Calu3 (cell line): ENCODE measurements around the gene GSK3B. TPM values are rescaled to one million over a fixed set of nuclear protein-coding genes. Genes with fewer than 3 reads are reported as not detected.

ENCODE experiments used
- BruUV-seq: library from RNA; stranded (reverse); fragments of 400-500 nt; replicated peaks from 2 replicates; lab custom pipeline; 2021; lab: Mats Ljungman, UMichigan
- CTCF ChIA-PET: fragments of 300-600 bp; sonication (Branson Sonifier 250); formaldehyde crosslinking; loops from one replicate; lab custom pipeline; 2022; ENCODE audit warnings: antibody characterized with exemption; lab: Charles Lee
- DNase-seq: peaks from one replicate; pipeline ENCODE4 v3.0.0; 2022
- H3K27ac Mint-ChIP-seq: one replicate; pipeline ENCODE4 v1.8.0; 2022; ENCODE audit warnings: mixed read lengths; ENCODE audit not compliant: unreplicated experiment
- H3K27me3 Mint-ChIP-seq: one replicate; pipeline ENCODE4 v1.8.0; 2022; ENCODE audit warnings: mixed read lengths; ENCODE audit not compliant: unreplicated experiment
- H3K36me3 Mint-ChIP-seq: one replicate; pipeline ENCODE4 v1.8.0; 2022; ENCODE audit warnings: mild to moderate bottlenecking, moderate library complexity, mixed read lengths; ENCODE audit not compliant: insufficient read depth, unreplicated experiment
- H3K4me1 Mint-ChIP-seq: one replicate; pipeline ENCODE4 v1.8.0; 2022; ENCODE audit warnings: mild to moderate bottlenecking, low read depth, mixed read lengths; ENCODE audit not compliant: unreplicated experiment
- H3K4me3 Mint-ChIP-seq: one replicate; pipeline ENCODE4 v1.8.0; 2022; ENCODE audit warnings: mild to moderate bottlenecking, low read depth, moderate library complexity, mixed read lengths; ENCODE audit not compliant: unreplicated experiment
- H3K9me3 Mint-ChIP-seq: one replicate; pipeline ENCODE4 v1.8.0; 2022; ENCODE audit warnings: low read depth, mixed read lengths; ENCODE audit not compliant: unreplicated experiment
- intact Hi-C: fragments of 100-400 bp; cut with micrococcal nuclease; formaldehyde crosslinking; loops from one replicate; pipeline ENCODE4 v1.10.0; 2022; ENCODE audit not compliant: unreplicated experiment
- total RNA-seq: library from RNA; stranded (reverse); gene quantifications from 2 replicates; pipeline ENCODE4 v1.2.3, GENCODE V29; 2022
- TF ChIP-seq, protein P1 (sequence below): fragments of 200-600 bp; IDR thresholded peaks from one replicate; pipeline ENCODE4 v1.8.0; 2022; ENCODE audit warnings: antibody characterized with exemption; ENCODE audit not compliant: unreplicated experiment

The GSK3B gene
- total RNA-seq, 1 experiment from 2014 or later: 48.6 TPM

DNA sequence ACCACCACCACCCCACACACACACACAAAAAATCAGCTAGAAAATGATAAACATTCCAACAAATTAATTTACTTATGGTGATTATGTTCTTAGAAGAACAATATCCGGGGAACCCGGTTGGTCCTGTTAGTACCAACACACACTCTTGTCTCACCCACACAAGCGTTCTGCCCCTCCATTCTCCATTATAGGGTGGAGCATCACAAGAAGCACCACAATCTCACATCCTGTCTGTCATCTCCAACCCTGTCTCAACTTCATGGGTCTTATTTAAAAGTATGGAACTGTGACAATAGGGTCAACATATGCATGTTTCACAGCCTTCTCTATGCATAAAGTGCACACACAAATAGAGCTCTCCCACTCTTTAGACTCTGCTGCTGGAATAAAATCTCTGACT is 5.6 kb downstream of the GSK3B start:
- intact Hi-C loops: no loop called here
- CTCF ChIA-PET: no interaction called here
- Mint-ChIP-seq H3K27ac (no peak overlapping the region), H3K4me3 (peak overlapping the region; percentile 6), H3K36me3 (no peaks in the 10 kb centered on the region), H3K4me1 (peaks cover 15% of the 10 kb centered on the region), H3K27me3 (no peaks in the 10 kb centered on the region), H3K9me3 (no peaks in the 10 kb centered on the region)
- BruUV-seq: no TSS peak
- TF ChIP-seq, protein P1, sequence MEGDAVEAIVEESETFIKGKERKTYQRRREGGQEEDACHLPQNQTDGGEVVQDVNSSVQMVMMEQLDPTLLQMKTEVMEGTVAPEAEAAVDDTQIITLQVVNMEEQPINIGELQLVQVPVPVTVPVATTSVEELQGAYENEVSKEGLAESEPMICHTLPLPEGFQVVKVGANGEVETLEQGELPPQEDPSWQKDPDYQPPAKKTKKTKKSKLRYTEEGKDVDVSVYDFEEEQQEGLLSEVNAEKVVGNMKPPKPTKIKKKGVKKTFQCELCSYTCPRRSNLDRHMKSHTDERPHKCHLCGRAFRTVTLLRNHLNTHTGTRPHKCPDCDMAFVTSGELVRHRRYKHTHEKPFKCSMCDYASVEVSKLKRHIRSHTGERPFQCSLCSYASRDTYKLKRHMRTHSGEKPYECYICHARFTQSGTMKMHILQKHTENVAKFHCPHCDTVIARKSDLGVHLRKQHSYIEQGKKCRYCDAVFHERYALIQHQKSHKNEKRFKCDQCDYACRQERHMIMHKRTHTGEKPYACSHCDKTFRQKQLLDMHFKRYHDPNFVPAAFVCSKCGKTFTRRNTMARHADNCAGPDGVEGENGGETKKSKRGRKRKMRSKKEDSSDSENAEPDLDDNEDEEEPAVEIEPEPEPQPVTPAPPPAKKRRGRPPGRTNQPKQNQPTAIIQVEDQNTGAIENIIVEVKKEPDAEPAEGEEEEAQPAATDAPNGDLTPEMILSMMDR: no peak
- DNase-seq: no peak

DNA sequence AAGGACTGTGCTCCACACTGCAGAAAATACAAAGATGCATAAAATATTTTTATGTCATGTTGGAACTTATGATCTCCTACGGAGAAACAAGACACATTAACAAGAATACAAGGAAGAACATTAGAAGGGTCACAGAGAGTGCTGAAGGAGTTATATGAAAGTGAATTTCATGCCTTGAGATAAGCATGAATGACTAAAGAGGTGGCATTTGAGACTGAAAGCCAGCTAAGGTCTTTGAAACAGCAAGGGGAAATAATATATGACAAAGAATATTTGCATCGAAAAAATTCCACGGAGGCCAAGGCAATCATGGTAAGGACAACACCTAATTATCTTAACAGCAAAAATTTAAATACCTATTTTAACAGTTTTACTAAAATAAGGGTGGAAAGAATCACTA is 12.5 kb downstream of the GSK3B start:
- BruUV-seq: no TSS peak
- TF ChIP-seq, protein P1: no peak

DNA sequence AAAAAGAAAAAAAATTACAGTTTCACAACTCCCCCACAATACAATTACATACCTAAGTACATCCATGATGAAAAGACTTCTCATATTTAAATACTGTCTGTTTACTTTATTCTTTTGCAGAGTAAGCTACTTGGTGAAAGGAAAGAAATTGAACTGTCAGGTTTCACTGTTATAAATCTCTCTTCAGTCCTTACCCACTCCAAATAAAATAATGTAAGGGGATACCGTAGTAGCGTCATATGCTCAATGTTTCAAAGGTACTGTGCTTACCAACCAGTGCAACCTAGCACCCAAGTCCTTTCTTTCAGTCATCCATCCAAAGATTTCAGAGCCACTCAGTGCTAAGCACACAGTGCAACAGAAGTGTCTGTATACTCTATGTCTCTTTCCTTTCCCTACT is 13.4 kb downstream of the GSK3B start:
- intact Hi-C loops: no loop called here
- Mint-ChIP-seq H3K36me3 (no peaks in the 10 kb centered on the region), H3K4me3 (no peak overlapping the region), H3K27me3 (no peaks in the 10 kb centered on the region), H3K9me3 (no peaks in the 10 kb centered on the region), H3K27ac (no peak overlapping the region), H3K4me1 (peaks cover 16% of the 10 kb centered on the region)
- CTCF ChIA-PET: interaction anchor here (0.7 kb wide), 1 partner anchor 128 kb away, joined by 3 read pairs; no protein-coding TSS in a partner anchor
- TF ChIP-seq, protein P1: no peak
- no peak for DNase-seq
- no TSS peak for BruUV-seq

More for the DNA sequence above, 12.5 kb downstream of the GSK3B start:
- intact Hi-C loops: no loop called here
- Mint-ChIP-seq H3K9me3 (no peaks in the 10 kb centered on the region), H3K27ac (no peak overlapping the region), H3K36me3 (no peaks in the 10 kb centered on the region), H3K4me3 (no peak overlapping the region), H3K4me1 (peaks cover 13% of the 10 kb centered on the region), H3K27me3 (no peaks in the 10 kb centered on the region)
- CTCF ChIA-PET: interaction anchor here (0.7 kb wide), 1 partner anchor 127 kb away, joined by 3 read pairs; no protein-coding TSS in a partner anchor
- DNase-seq: no peak

DNA sequence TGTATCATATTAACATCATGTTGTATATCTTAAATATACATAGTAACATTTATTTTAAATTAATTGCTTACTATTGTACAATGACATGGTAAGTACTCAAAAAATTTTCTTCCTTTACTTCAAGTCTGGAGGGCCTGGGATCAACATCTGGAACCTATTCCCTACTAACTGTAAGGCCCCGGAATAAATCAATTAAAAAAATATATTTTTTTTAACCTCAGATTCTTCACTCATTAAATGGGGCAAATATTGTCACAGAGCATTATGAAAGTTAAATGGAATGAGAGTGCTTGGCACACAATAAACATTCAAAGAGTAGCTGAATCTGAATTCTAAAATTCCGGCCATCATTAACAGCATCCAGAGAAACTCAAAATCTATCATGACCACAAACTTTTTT is 16.5 kb downstream of the GSK3B start:
- Mint-ChIP-seq H3K4me1 (peaks cover 11% of the 10 kb centered on the region), H3K27me3 (no peaks in the 10 kb centered on the region), H3K4me3 (no peak overlapping the region), H3K27ac (no peak overlapping the region), H3K36me3 (no peaks in the 10 kb centered on the region), H3K9me3 (no peaks in the 10 kb centered on the region)
- BruUV-seq: no TSS peak
- TF ChIP-seq, protein P1: no peak
- CTCF ChIA-PET: no interaction called here
- DNase-seq: no peak
- intact Hi-C loops: no loop called here
